WTC11 (cell line): ENCODE results near the gene ADAMTS9.

Experiments used
- ATF1 ChIP-seq: sonication (generic); formaldehyde crosslinking; IDR thresholded peaks from 2 replicates; pipeline ENCODE4 v1.8.1; 2023; ENCODE audit warnings: mild to moderate bottlenecking, moderate library complexity, missing genetic modification reagents
- ATF2 ChIP-seq: sonication (generic); formaldehyde crosslinking; IDR thresholded peaks from 2 replicates; pipeline ENCODE4 v1.8.1; 2022; ENCODE audit warnings: low read depth, missing genetic modification reagents, borderline replicate concordance
- E2F4 ChIP-seq: sonication (generic); formaldehyde crosslinking; IDR thresholded peaks from 2 replicates; pipeline ENCODE4 v1.8.1; 2022; ENCODE audit warnings: low read depth, mild to moderate bottlenecking, moderate library complexity, missing genetic modification reagents, borderline replicate concordance
- EMX1 ChIP-seq: fragments of 250-450 bp; sonication (Bioruptor Pico); IDR thresholded peaks from 2 replicates; pipeline ENCODE4 v1.8.0; 2021; ENCODE audit warnings: mild to moderate bottlenecking

DNA sequence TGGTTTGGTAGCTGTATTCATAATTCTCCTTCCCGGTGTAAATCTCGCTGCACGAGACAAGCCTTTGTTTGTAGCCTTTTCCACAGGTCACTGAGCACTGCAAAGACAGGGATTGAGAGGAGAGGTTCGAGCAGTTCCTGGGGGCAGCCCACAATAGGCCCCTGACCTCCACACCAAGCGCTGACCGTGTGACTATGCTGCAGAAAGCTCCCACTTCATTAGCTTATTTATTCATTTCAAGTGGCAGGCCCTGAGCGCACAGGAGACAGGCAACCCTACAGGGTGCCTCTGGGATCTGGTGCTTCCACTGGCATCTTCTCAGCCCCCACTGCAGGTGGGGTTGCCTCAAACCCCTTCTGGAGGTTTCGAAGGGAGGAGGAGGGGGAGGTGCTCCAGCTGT is 140.9 kb downstream of the ADAMTS9 start:
- no peak for TF ChIP-seq E2F4 (CRISPR knock-in tag)
- TF ChIP-seq ATF1, result no peak
- TF ChIP-seq EMX1 (CRISPR knock-in tag), result no peak
- no peak for TF ChIP-seq ATF2
